ENCODE data around the gene ACOX1.
A peak's percentile ranks its signal among the peaks of the same experiment; 100 is the strongest.

The ACOX1 gene

GRCh38 chr17:75902406-75902805 lies 76.6 kb downstream of the ACOX1 start:
- no peak for DNase-seq

GRCh38 chr17:75901727-75902126 lies 77.2 kb downstream of the ACOX1 start:
- no peak for DNase-seq

- no peak for DNase-seq
Observed at GRCh38 chr17:75900691-75901533, 78.1 kb downstream of the ACOX1 start.

GRCh38 chr17:75899767-75900468 lies 79.0 kb downstream of the ACOX1 start:
- no peak for DNase-seq

GRCh38 chr17:75899353-75899752 lies 79.6 kb downstream of the ACOX1 start:
- no peak for DNase-seq

- DNase-seq, result no peak
Observed at GRCh38 chr17:75898791-75899190, 80.2 kb downstream of the ACOX1 start.

- no peak for DNase-seq
Observed at GRCh38 chr17:75898065-75898464, 80.9 kb downstream of the ACOX1 start.

GRCh38 chr17:75897160-75898019 lies 81.6 kb downstream of the ACOX1 start:
- no peak for DNase-seq

GRCh38 chr17:75896415-75897159 lies 82.4 kb downstream of the ACOX1 start, which contains the start of gene TRIM65:
Gene TRIM65, minus strand, starts transcription at chr17:75896951. Its CDS starts 14 bp downstream, at chr17:75896937.
- peak; percentile 85 for DNase-seq

GRCh38 chr17:75895370-75896155 lies 83.4 kb downstream of the ACOX1 start:
- DNase-seq, result no peak

GRCh38 chr17:75894049-75894733 lies 84.8 kb downstream of the ACOX1 start:
- no peak for DNase-seq

GRCh38 chr17:75893305-75894048 lies 85.5 kb downstream of the ACOX1 start:
- no peak for DNase-seq

- DNase-seq, result peak; percentile 31
Observed at GRCh38 chr17:75892556-75893224, 86.3 kb downstream of the ACOX1 start.

GRCh38 chr17:75891605-75892555 lies 87.1 kb downstream of the ACOX1 start:
- DNase-seq, result no peak

Measured in midbrain (tissue), 1 donor.